Fibroblast of mammary gland (primary cell): ENCODE measurements around the gene AGAP1.

Source experiments
- DNase-seq: peaks from one replicate; pipeline ENCODE4 v3.0.0-alpha.2; 2010; ENCODE audit warnings: low read depth
- H3K4me3 ChIP-seq: 2 replicates; pipeline ENCODE4 v1.5.1; 2011; ENCODE audit warnings: low read depth, mild to moderate bottlenecking, low read length, moderate library complexity; ENCODE audit not compliant: control insufficient read depth
- CTCF ChIP-seq: conservative IDR thresholded peaks from 2 replicates; pipeline ENCODE4 v1.5.1; 2011; ENCODE audit warnings: low read depth, low read length, inconsistent platforms; ENCODE audit not compliant: control insufficient read depth, insufficient read depth

AGAP1 gene

GRCh38 chr2:236146436-236146835, 652.6 kb downstream of the AGAP1 start:
- H3K4me3 ChIP-seq: no peak overlapping the region
- TF ChIP-seq CTCF: no peak
- no peak for DNase-seq

DNA sequence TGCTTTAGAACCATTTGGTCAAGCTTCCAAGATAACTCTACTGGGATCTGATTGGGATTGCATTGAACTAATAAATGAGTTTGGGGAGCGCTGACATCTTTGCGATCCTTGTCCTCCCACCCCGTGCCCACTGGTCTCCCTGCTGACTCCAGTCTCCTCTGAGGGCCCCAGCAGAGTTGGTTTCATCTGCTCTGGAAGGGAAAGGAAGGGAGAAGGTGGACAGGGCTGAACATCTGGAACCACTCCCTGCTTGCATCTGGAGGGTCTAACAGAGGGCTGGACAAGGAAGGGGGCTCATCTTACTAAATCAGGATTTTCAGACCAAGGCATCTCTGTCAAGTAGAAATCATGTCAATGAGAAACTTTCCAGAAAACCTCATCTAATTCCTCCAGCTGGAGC, 661.6 kb downstream of the AGAP1 start:
- H3K4me3 ChIP-seq: no peak overlapping the region
- DNase-seq: no peak
- TF ChIP-seq CTCF: no peak

GRCh38 chr2:236156095-236156859, 662.4 kb downstream of the AGAP1 start:
- H3K4me3 ChIP-seq: no peak overlapping the region
- no peak for TF ChIP-seq CTCF
- no peak for DNase-seq

- H3K4me3 ChIP-seq: no peak overlapping the region
- DNase-seq: no peak
- no peak for TF ChIP-seq CTCF
Measured at GRCh38 chr2:236156860-236157194, 663.0 kb downstream of the AGAP1 start.

DNA sequence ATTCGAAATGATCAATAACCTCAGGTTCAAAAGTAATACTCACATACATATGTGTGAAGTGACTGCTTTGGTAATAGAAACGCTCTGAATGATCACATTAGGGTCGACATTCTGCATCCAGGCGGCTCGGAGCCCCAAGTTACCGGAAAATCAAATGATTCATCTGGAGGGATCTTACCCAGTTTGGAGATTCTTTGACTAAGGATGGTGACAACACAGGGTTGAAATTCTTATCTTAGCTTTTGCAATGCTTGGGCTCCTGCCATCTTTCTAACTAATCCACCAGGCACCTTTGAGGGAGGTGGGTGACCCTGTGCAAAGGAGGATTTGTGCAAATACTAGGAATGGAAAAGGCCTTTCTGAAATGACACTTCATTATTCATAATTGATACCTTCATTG, 663.5 kb downstream of the AGAP1 start:
- H3K4me3 ChIP-seq: no peak overlapping the region
- TF ChIP-seq CTCF: no peak
- no peak for DNase-seq

- no peak for TF ChIP-seq CTCF
- H3K4me3 ChIP-seq: no peak overlapping the region
- DNase-seq: no peak
Measured at GRCh38 chr2:236157815-236158498, 664.1 kb downstream of the AGAP1 start.
